ENCODE data around the gene RNPEPL1. TPM values are rescaled to one million over a fixed set of nuclear protein-coding genes. Genes with fewer than 3 reads are reported as not detected.

The RNPEPL1 gene
- total RNA-seq, 1 experiment from 2014 or later, result 2.7 TPM

GRCh38 chr2:240590681-240591111, 22.4 kb downstream of the RNPEPL1 start:
- DNase-seq (ENCODE audit: low spot score), result no peak

- DNase-seq (ENCODE audit: low spot score), result no peak
Measured at GRCh38 chr2:240591226-240591625, 22.9 kb downstream of the RNPEPL1 start.

GRCh38 chr2:240591784-240592183, 23.5 kb downstream of the RNPEPL1 start:
- no peak for DNase-seq (ENCODE audit: low spot score)

- DNase-seq (ENCODE audit: low spot score), result no peak
Measured at GRCh38 chr2:240593026-240593702, 24.9 kb downstream of the RNPEPL1 start.

GRCh38 chr2:240593703-240594451, 25.6 kb downstream of the RNPEPL1 start:
- no peak for DNase-seq (ENCODE audit: low spot score)

- no peak for DNase-seq (ENCODE audit: low spot score)
Measured at GRCh38 chr2:240594511-240595380, 26.5 kb downstream of the RNPEPL1 start.

GRCh38 chr2:240595381-240596079, 27.2 kb downstream of the RNPEPL1 start:
- DNase-seq (ENCODE audit: low spot score), result no peak

GRCh38 chr2:240596080-240596460, 27.8 kb downstream of the RNPEPL1 start:
- no peak for DNase-seq (ENCODE audit: low spot score)

GRCh38 chr2:240596491-240596931, 28.2 kb downstream of the RNPEPL1 start:
- no peak for DNase-seq (ENCODE audit: low spot score)

- DNase-seq (ENCODE audit: low spot score), result no peak
Measured at GRCh38 chr2:240597054-240597418, 28.8 kb downstream of the RNPEPL1 start.

GRCh38 chr2:240597419-240598181, 29.3 kb downstream of the RNPEPL1 start:
- DNase-seq (ENCODE audit: low spot score), result no peak

- no peak for DNase-seq (ENCODE audit: low spot score)
Measured at GRCh38 chr2:240598311-240598911, 30.1 kb downstream of the RNPEPL1 start.

- DNase-seq (ENCODE audit: low spot score), result no peak
Measured at GRCh38 chr2:240599141-240599583, 30.9 kb downstream of the RNPEPL1 start.

GRCh38 chr2:240600451-240600961, 32.2 kb downstream of the RNPEPL1 start:
- DNase-seq (ENCODE audit: low spot score), result no peak

- DNase-seq (ENCODE audit: low spot score), result no peak
Measured at GRCh38 chr2:240601061-240601830, 33.0 kb downstream of the RNPEPL1 start.

- no peak for DNase-seq (ENCODE audit: low spot score)
Measured at GRCh38 chr2:240601831-240602160, 33.5 kb downstream of the RNPEPL1 start.

GRCh38 chr2:240602266-240603050, 34.2 kb downstream of the RNPEPL1 start:
- DNase-seq (ENCODE audit: low spot score), result no peak

- no peak for DNase-seq (ENCODE audit: low spot score)
Measured at GRCh38 chr2:240603081-240603835, 35.0 kb downstream of the RNPEPL1 start.
